GM12878 (cell line): Measurements from ENCODE around the gene TRIM45. TPM values are rescaled to one million over a fixed set of nuclear protein-coding genes. Genes with fewer than 3 reads are reported as not detected.

Experiments
- ATAC-seq: fragments of 200-7000 bp; cut with Tn5 transposase; 3 replicates; pipeline ENCODE4 v1.9.1; 2020; ENCODE audit warnings: mild to moderate bottlenecking, moderate library complexity
- BruUV-seq: library from RNA; stranded (reverse); fragments of 400-500 nt; replicated peaks from 2 replicates; lab custom pipeline; 2021; lab: Mats Ljungman, UMichigan
- CTCF ChIA-PET: fragments of 300-600 bp; sonication (Branson Sonifier 250); formaldehyde crosslinking; extraction: SDS; loops from one replicate; lab custom pipeline; 2021; ENCODE audit warnings: inconsistent platforms; lab: Yijun Ruan, JAX
- POLR2A ChIA-PET: fragments of 350-600 bp; formaldehyde crosslinking; extraction: SDS; loops from one replicate; lab custom pipeline; 2021; ENCODE audit warnings: inconsistent platforms; lab: Charles Lee
- RAD21 ChIA-PET: fragments of 300-600 bp; sonication (Branson Sonifier 250); formaldehyde crosslinking; loops from one replicate; lab custom pipeline; 2023; ENCODE audit warnings: antibody characterized with exemption; ENCODE audit not compliant: unreplicated experiment; lab: Charles Lee
- SMC1A ChIA-PET: fragments of 300-600 bp; sonication (Branson Sonifier 250); formaldehyde crosslinking; loops from one replicate; lab custom pipeline; 2023; ENCODE audit not compliant: unreplicated experiment, uncharacterized antibody; lab: Charles Lee
- DNase-seq: peaks from one replicate; pipeline ENCODE4 v3.0.0-alpha.2; 2011; ENCODE audit warnings: low read depth, low spot score
- FAIRE-seq: peaks from 3 replicates; lab custom pipeline; 2011; peaks lifted over from hg19 to GRCh38; lab: Jason Lieb, UNC
- H2AFZ ChIP-seq: 2 replicates; pipeline ENCODE4 v1.6.0; 2011; ENCODE audit warnings: low read depth, low read length, control low read depth; ENCODE audit not compliant: control insufficient read depth
- H3K27ac ChIP-seq: 2 replicates; pipeline ENCODE4 v1.5.1; 2011; ENCODE audit warnings: control low read depth; ENCODE audit not compliant: control insufficient read depth, insufficient read depth
- H3K27me3 ChIP-seq, 2 experiments: replicated peaks in 1 of 2; 2 replicates each; pipeline versions ENCODE4 v1.6.0 to v1.6.1; 2011; ENCODE audit warnings: low read length in 1 of 2; ENCODE audit not compliant: control insufficient read depth in 2 of 2, insufficient read depth in 2 of 2
- H3K36me3 ChIP-seq, 2 experiments: 2 replicates each; pipeline ENCODE4 v1.5.1; 2011; ENCODE audit warnings: low read length in 1 of 2; ENCODE audit not compliant: control insufficient read depth in 2 of 2, insufficient read depth in 2 of 2
- H3K4me1 ChIP-seq: 2 replicates; pipeline ENCODE4 v1.6.1; 2011; ENCODE audit warnings: mild to moderate bottlenecking, low read length, moderate library complexity, mixed read lengths; ENCODE audit not compliant: control insufficient read depth, insufficient read depth
- H3K4me2 ChIP-seq: 2 replicates; pipeline ENCODE4 v1.6.0; 2011; ENCODE audit warnings: control low read depth; ENCODE audit not compliant: control insufficient read depth, insufficient read depth
- H3K4me3 ChIP-seq: fragments of 200-600 bp; sonication (generic); 2 replicates; pipeline ENCODE4 v1.5.1; 2016
- H3K79me2 ChIP-seq: 2 replicates; pipeline ENCODE4 v1.6.0; 2011; ENCODE audit warnings: low read length; ENCODE audit not compliant: control insufficient read depth, insufficient read depth
- H3K9ac ChIP-seq: 2 replicates; pipeline ENCODE4 v1.8.0; 2011; ENCODE audit warnings: low read length, control low read depth, mixed read lengths; ENCODE audit not compliant: control insufficient read depth, insufficient read depth
- H3K9me3 ChIP-seq: replicated peaks from 3 replicates; pipeline ENCODE4 v1.5.1; 2011; ENCODE audit warnings: mild to moderate bottlenecking, low read length; ENCODE audit not compliant: control insufficient read depth, insufficient read depth
- H4K20me1 ChIP-seq: 2 replicates; pipeline ENCODE4 v1.6.0; 2011; ENCODE audit not compliant: control insufficient read depth, insufficient read depth
- BMI1 ChIP-seq: fragments of 450-650 bp; IDR thresholded peaks from 2 replicates; pipeline ENCODE4 v1.6.1; 2016; ENCODE audit warnings: mild to moderate bottlenecking, moderate library complexity, borderline replicate concordance
- CREM ChIP-seq: IDR thresholded peaks from 2 replicates; pipeline ENCODE4 v1.6.1; 2014; ENCODE audit warnings: antibody characterized with exemption, low read depth
- SP1 ChIP-seq: IDR thresholded peaks from one replicate; pipeline ENCODE4 v1.6.1; 2011; ENCODE audit warnings: low read depth, low read length
- TCF3 ChIP-seq: IDR thresholded peaks from 2 replicates; pipeline ENCODE4 v1.6.1; 2012; ENCODE audit warnings: low read depth, mild to moderate bottlenecking, low read length, borderline replicate concordance; ENCODE audit not compliant: insufficient read depth
- WRNIP1 ChIP-seq: IDR thresholded peaks from 2 replicates; pipeline ENCODE4 v1.6.1; 2011; ENCODE audit warnings: low read depth, low read length, improper control_type of control experiment, borderline replicate concordance
- ZZZ3 ChIP-seq: IDR thresholded peaks from 2 replicates; pipeline ENCODE4 v1.6.1; 2011; ENCODE audit warnings: low read depth; ENCODE audit not compliant: control insufficient read depth, insufficient read length
- WGBS: methylation state at CpG from one replicate; pipeline ENCODE4 v1.1.6; 2016; ENCODE audit warnings: low lambda C conversion rate; ENCODE audit not compliant: insufficient replicate concordance, insufficient coverage; ENCODE audit errors: missing lambda C conversion rate; 5-methylcytosine and 5-hydroxymethylcytosine counted together
- in situ Hi-C: fragments of 300-500 bp; cut with MboI; formaldehyde crosslinking; loops from 9 replicates; pipeline ENCODE4 v1.14.3; 2018; ENCODE audit warnings: mixed read lengths
- intact Hi-C: fragments of 100-400 bp; cut with micrococcal nuclease; formaldehyde crosslinking; loops from one replicate; pipeline ENCODE4 v1.14.2; 2022; ENCODE audit not compliant: unreplicated experiment
- polyA plus RNA-seq, 11 experiments: library from polyadenylated mRNA; depleted of rRNA in 4 of 11; unstranded in 6 of 11; stranded (reverse) in 5 of 11; fragments of >200 nt; fragmentation: Nextera tagmentation in 4 of 11; fragmentation: Illumina TruSeq in 1 of 11; extraction: Ambion mirVana in 4 of 11; extraction: Trizol in 1 of 11; gene quantifications; 1 replicate in 1 of 11; 2 replicates in 10 of 11; pipeline versions ENCODE4 v1.2.1 to v1.2.3, GENCODE V29; 2011 to 2016; ENCODE audit warnings: inconsistent platforms in 2 of 11, missing spikeins in 2 of 11, low read depth in 1 of 11
- total RNA-seq, 4 experiments: library from RNA; depleted of rRNA in 3 of 4; stranded (reverse); fragments of >200 nt in 3 of 4; fragmentation: Illumina TruSeq in 1 of 4; extraction: Trizol in 1 of 4; gene quantifications; 2 replicates each; pipeline versions ENCODE4 v1.2.1 to v1.2.3, GENCODE V29; 2013 to 2021
- TF ChIP-seq, protein P1 (sequence below): fragments of 450-650 bp; IDR thresholded peaks from 2 replicates; pipeline ENCODE4 v1.6.1; 2017; ENCODE audit warnings: antibody characterized with exemption, mild to moderate bottlenecking, moderate library complexity
- TF ChIP-seq, protein P2 (sequence below): fragments of 450-650 bp; formaldehyde crosslinking; IDR thresholded peaks from 2 replicates; pipeline ENCODE4 v1.5.0; 2022; ENCODE audit warnings: mild to moderate bottlenecking, missing genetic modification characterization

The TRIM45 gene
- total and polyA plus RNA-seq, 10 of the 15 experiments (the other 5 are each of a cell fraction or from before 2014, with no cell fraction given) = 0.31 to 0.86 (median 0.46) TPM

DNA sequence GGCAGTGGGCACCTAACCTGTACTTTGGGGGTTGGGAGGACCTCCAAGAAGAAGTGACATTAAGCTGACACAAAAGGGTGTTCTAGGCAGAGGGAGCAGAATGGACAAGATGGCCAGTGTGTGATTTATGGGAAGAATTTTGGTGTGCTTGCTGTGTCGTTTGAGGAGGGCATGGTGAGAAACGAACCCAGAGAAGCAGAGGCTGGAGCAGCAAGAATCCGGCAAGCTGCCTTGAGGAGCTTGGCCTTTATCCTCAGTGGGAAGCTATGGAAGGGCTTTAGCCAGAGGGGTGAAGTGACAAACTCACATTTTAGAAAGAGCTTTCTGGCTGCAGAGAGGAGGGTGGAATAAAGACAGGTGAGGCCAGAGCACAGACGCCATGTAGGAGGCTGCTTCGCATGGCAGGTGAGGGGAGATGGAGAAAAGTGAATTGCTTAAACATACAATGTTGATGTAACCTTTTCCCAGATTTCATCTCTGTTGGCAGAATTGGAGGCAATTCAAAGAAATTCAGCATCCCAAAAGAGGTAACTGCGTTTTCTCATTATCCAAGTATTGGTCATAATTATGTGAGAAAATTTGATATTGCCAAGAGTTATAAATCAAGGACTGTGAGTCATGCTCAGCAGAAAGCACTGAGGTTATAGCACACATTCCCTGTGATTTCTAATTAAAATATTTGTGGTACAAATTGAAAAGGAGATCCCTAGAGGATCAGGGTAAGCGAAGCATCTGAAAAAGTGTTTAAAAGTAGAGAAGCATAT lies 26.5 kb downstream of the TRIM45 start:
- ChIA-PET SMC1A (interaction anchor here (1.0 to 1.9 kb wide), 5 partner anchors 13 to 30 kb away, joined by 3 to 6 read pairs (median 5); no protein-coding TSS in a partner anchor), CTCF (interaction anchor here (2.8 to 5.1 kb wide), 2 partner anchors 27 to 34 kb away, joined by 11 to 44 read pairs; no protein-coding TSS in a partner anchor), POLR2A (interaction anchor here (1.3 kb wide), 1 partner anchor 14 kb away, joined by 3 read pairs; no protein-coding TSS in a partner anchor), RAD21 (interaction anchor here (1.1 to 1.8 kb wide), 2 partner anchors 24 to 27 kb away, joined by 3 to 4 read pairs; no protein-coding TSS in a partner anchor)
- BruUV-seq = no TSS peak
- no peaks in the 10 kb centered on the region for H3K9me3 ChIP-seq
- TF ChIP-seq SP1 (no peak), TCF3 (no peak), CREM (no peak), BMI1 (no peak), WRNIP1 (no peak), ZZZ3 (no peak)
- TF ChIP-seq, protein P1, sequence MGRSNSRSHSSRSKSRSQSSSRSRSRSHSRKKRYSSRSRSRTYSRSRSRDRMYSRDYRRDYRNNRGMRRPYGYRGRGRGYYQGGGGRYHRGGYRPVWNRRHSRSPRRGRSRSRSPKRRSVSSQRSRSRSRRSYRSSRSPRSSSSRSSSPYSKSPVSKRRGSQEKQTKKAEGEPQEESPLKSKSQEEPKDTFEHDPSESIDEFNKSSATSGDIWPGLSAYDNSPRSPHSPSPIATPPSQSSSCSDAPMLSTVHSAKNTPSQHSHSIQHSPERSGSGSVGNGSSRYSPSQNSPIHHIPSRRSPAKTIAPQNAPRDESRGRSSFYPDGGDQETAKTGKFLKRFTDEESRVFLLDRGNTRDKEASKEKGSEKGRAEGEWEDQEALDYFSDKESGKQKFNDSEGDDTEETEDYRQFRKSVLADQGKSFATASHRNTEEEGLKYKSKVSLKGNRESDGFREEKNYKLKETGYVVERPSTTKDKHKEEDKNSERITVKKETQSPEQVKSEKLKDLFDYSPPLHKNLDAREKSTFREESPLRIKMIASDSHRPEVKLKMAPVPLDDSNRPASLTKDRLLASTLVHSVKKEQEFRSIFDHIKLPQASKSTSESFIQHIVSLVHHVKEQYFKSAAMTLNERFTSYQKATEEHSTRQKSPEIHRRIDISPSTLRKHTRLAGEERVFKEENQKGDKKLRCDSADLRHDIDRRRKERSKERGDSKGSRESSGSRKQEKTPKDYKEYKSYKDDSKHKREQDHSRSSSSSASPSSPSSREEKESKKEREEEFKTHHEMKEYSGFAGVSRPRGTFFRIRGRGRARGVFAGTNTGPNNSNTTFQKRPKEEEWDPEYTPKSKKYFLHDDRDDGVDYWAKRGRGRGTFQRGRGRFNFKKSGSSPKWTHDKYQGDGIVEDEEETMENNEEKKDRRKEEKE = no peak
- TF ChIP-seq, protein P2, sequence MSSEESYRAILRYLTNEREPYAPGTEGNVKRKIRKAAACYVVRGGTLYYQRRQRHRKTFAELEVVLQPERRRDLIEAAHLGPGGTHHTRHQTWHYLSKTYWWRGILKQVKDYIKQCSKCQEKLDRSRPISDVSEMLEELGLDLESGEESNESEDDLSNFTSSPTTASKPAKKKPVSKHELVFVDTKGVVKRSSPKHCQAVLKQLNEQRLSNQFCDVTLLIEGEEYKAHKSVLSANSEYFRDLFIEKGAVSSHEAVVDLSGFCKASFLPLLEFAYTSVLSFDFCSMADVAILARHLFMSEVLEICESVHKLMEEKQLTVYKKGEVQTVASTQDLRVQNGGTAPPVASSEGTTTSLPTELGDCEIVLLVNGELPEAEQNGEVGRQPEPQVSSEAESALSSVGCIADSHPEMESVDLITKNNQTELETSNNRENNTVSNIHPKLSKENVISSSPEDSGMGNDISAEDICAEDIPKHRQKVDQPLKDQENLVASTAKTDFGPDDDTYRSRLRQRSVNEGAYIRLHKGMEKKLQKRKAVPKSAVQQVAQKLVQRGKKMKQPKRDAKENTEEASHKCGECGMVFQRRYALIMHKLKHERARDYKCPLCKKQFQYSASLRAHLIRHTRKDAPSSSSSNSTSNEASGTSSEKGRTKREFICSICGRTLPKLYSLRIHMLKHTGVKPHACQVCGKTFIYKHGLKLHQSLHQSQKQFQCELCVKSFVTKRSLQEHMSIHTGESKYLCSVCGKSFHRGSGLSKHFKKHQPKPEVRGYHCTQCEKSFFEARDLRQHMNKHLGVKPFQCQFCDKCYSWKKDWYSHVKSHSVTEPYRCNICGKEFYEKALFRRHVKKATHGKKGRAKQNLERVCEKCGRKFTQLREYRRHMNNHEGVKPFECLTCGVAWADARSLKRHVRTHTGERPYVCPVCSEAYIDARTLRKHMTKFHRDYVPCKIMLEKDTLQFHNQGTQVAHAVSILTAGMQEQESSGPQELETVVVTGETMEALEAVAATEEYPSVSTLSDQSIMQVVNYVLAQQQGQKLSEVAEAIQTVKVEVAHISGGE (CRISPR knock-in tag) = no peak
- H3K27me3 ChIP-seq = no peaks in the 10 kb centered on the region
- H3K4me2 ChIP-seq = no peak overlapping the region
- WGBS = 95% methylated on average over 7 of the region's 7 CpGs
- H3K4me1 ChIP-seq = no peaks in the 10 kb centered on the region
- H2AFZ ChIP-seq = no peak overlapping the region
- intact Hi-C loops (no loop called here), in situ Hi-C loops (no loop called here)
- no peak overlapping the region for H3K4me3 ChIP-seq
- DNase-seq = no peak
- H4K20me1 ChIP-seq = no peaks in the 10 kb centered on the region
- FAIRE-seq = no peak
- H3K27ac ChIP-seq = no peak overlapping the region
- H3K79me2 ChIP-seq = no peaks in the 10 kb centered on the region
- ATAC-seq = no peak
- H3K9ac ChIP-seq = no peak overlapping the region
- peaks cover 16 to 62% of the 10 kb centered on the region in 2 experiments for H3K36me3 ChIP-seq
